ENCODE data around the gene PYDC2.

Gene PYDC2

GRCh38 chr3:191461113-191461595 lies at the start of gene PYDC2:
Gene PYDC2, plus strand, starts transcription at chr3:191461163. Its CDS starts 0 bp downstream, at chr3:191461163.
- no peak for DNase-seq (ENCODE audit: low spot score)

- peak; percentile 80 for DNase-seq (ENCODE audit: low spot score)
Measured at GRCh38 chr3:191412759-191413158, 48.2 kb upstream of the PYDC2 start.

GRCh38 chr3:191414286-191414685 lies 46.7 kb upstream of the PYDC2 start:
- peak; percentile 12 for DNase-seq (ENCODE audit: low spot score)

- DNase-seq (ENCODE audit: low spot score): no peak
Measured at GRCh38 chr3:191414732-191415131, 46.2 kb upstream of the PYDC2 start.

GRCh38 chr3:191415566-191415965 lies 45.4 kb upstream of the PYDC2 start:
- DNase-seq (ENCODE audit: low spot score): no peak

GRCh38 chr3:191417457-191417729 lies 43.6 kb upstream of the PYDC2 start:
- no peak for DNase-seq (ENCODE audit: low spot score)

GRCh38 chr3:191420771-191421170 lies 40.2 kb upstream of the PYDC2 start:
- DNase-seq (ENCODE audit: low spot score): no peak

- DNase-seq (ENCODE audit: low spot score): no peak
Measured at GRCh38 chr3:191424881-191425280, 36.1 kb upstream of the PYDC2 start.

- no peak for DNase-seq (ENCODE audit: low spot score)
Measured at GRCh38 chr3:191425322-191425734, 35.6 kb upstream of the PYDC2 start.

GRCh38 chr3:191426311-191426710 lies 34.7 kb upstream of the PYDC2 start:
- no peak for DNase-seq (ENCODE audit: low spot score)

GRCh38 chr3:191428177-191428576 lies 32.8 kb upstream of the PYDC2 start:
- no peak for DNase-seq (ENCODE audit: low spot score)

- no peak for DNase-seq (ENCODE audit: low spot score)
Measured at GRCh38 chr3:191430103-191430502, 30.9 kb upstream of the PYDC2 start.

- DNase-seq (ENCODE audit: low spot score): no peak
Measured at GRCh38 chr3:191431160-191431822, 29.7 kb upstream of the PYDC2 start.

GRCh38 chr3:191432162-191432561 lies 28.8 kb upstream of the PYDC2 start:
- no peak for DNase-seq (ENCODE audit: low spot score)

GRCh38 chr3:191434024-191434423 lies 26.9 kb upstream of the PYDC2 start:
- DNase-seq (ENCODE audit: low spot score): no peak

GRCh38 chr3:191435981-191436380 lies 25.0 kb upstream of the PYDC2 start:
- DNase-seq (ENCODE audit: low spot score): no peak

- DNase-seq (ENCODE audit: low spot score): no peak
Measured at GRCh38 chr3:191438150-191438814, 22.7 kb upstream of the PYDC2 start.

- DNase-seq (ENCODE audit: low spot score): no peak
Measured at GRCh38 chr3:191440532-191440931, 20.4 kb upstream of the PYDC2 start.

- no peak for DNase-seq (ENCODE audit: low spot score)
Measured at GRCh38 chr3:191441687-191442086, 19.3 kb upstream of the PYDC2 start.

- DNase-seq (ENCODE audit: low spot score): no peak
Measured at GRCh38 chr3:191444569-191444968, 16.4 kb upstream of the PYDC2 start.

- DNase-seq (ENCODE audit: low spot score): no peak
Measured at GRCh38 chr3:191449256-191449655, 11.7 kb upstream of the PYDC2 start.

GRCh38 chr3:191455257-191455952 lies 5.6 kb upstream of the PYDC2 start:
- DNase-seq (ENCODE audit: low spot score): no peak

GRCh38 chr3:191460360-191460759 lies 603 bp upstream of the PYDC2 start:
- DNase-seq (ENCODE audit: low spot score): no peak
